GM10266 (cell line): ENCODE data around the gene PSMD11.

Experiments
- DNase-seq: peaks from one replicate; pipeline ENCODE4 v3.0.0; 2012; ENCODE audit errors: extremely low spot score
- CTCF ChIP-seq: IDR thresholded peaks from 2 replicates; pipeline ENCODE4 v1.5.1; 2012; ENCODE audit warnings: mild to moderate bottlenecking, low read depth; ENCODE audit not compliant: control insufficient read depth, insufficient read depth; ENCODE audit errors: missing control alignments

PSMD11 gene

GRCh38 chr17:32479074-32479617 lies 34.8 kb downstream of the PSMD11 start:
- no peak for TF ChIP-seq CTCF
- DNase-seq, result no peak

- TF ChIP-seq CTCF, result no peak
- no peak for DNase-seq
Observed at GRCh38 chr17:32481193-32481592, 36.9 kb downstream of the PSMD11 start.

GRCh38 chr17:32482568-32483320 lies 38.4 kb downstream of the PSMD11 start:
- DNase-seq, result no peak
- no peak for TF ChIP-seq CTCF

GRCh38 chr17:32483451-32484019 lies 39.2 kb downstream of the PSMD11 start:
- peak; percentile 78 for DNase-seq

GRCh38 chr17:32484041-32484461 lies 39.7 kb downstream of the PSMD11 start:
- no peak for TF ChIP-seq CTCF
- no peak for DNase-seq

More at GRCh38 chr17:32483451-32484019, 39.2 kb downstream of the PSMD11 start:
- peak; percentile 94 for TF ChIP-seq CTCF

- TF ChIP-seq CTCF, result no peak
- no peak for DNase-seq
Observed at GRCh38 chr17:32484628-32485027, 40.3 kb downstream of the PSMD11 start.

- no peak for TF ChIP-seq CTCF
- DNase-seq, result no peak
Observed at GRCh38 chr17:32485261-32486110, 41.2 kb downstream of the PSMD11 start.
